A204.1 (cell line): ENCODE results near the gene TEX14.
"Not testable (repeated sequence)": the region's sequence is repeated elsewhere in the genome, so short reads cannot be mapped to it uniquely, and the experiment has no call there.

ENCODE experiments used
- FAIRE-seq: peaks from 2 replicates; lab custom pipeline; 2012; peaks lifted over from hg19 to GRCh38; lab: Jason Lieb, UNC

Gene TEX14

DNA sequence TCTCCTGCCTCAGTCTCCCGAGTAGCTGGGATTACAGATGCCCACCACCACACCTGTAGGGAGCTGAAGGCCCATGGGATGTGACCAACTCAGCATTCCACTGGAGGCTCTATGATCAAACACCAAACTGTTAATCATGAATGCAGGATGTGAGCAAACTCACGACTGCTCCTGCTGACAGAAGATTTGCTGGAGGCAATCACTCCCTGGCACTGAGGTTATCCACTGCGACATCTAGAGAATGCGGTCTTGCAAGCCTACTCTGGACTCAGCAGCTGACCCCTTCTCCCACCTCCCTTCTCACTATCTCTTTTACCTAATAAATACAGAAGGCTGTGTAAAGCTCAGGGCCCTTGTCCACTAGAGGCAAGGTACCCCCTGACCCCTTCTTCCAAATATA lies 4.9 kb downstream of the TEX14 start:
- FAIRE-seq = no peak

DNA sequence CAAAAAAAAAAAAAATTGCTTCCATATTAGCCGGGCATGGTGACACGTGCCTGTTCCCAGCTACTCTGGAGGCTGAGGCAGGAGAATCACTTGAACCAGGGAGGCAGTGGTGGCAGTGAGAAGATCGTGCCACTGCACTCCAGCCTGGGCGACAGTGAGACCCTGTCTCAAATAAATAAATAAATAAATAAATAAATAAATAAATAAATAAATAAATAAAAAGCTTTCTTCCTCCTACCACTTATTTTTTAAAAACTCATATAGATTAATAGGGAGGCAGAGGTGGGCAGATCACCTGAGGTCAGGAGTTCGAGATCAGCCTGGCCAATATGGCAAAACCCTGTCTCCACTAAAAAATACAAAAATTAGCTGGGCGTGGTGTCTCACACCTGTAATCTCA lies 7.4 kb downstream of the TEX14 start:
- FAIRE-seq = not testable (repeated sequence)

DNA sequence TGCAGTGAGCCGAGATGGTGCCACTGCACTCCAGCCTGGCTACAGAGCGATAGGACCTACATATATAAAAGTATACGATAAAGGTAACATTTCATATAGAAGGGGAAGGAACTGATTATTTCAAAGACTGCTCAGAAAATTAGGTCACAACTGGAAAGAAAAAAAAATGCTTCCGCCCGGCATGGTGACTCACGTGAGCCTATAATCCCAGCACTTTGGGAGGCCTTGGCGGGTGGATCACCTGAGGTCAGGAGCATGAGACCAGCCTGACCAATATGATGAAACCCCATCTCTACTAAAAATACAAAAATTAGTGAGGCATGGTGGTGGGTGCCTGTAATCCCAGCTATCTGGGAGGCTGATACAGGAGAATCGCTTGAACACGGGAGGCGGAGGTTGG lies 7.8 kb downstream of the TEX14 start:
- FAIRE-seq = no peak

DNA sequence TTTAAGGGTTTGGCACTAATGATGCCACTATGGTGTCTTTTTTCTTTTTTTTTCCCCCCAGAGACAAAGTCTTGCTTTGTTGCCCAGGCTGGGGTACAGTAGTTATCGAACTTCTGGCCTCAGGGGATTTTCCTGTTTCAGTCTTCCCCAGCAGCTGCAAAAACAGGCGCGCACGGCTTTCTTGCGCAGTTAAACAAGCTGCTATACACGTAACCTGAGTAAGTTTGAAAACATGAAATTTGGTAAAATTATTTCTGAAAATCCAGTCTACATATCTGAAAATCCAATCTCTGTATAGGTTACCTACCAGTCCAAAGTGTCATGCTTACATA lies 11.8 kb downstream of the TEX14 start:
- FAIRE-seq = no peak

DNA sequence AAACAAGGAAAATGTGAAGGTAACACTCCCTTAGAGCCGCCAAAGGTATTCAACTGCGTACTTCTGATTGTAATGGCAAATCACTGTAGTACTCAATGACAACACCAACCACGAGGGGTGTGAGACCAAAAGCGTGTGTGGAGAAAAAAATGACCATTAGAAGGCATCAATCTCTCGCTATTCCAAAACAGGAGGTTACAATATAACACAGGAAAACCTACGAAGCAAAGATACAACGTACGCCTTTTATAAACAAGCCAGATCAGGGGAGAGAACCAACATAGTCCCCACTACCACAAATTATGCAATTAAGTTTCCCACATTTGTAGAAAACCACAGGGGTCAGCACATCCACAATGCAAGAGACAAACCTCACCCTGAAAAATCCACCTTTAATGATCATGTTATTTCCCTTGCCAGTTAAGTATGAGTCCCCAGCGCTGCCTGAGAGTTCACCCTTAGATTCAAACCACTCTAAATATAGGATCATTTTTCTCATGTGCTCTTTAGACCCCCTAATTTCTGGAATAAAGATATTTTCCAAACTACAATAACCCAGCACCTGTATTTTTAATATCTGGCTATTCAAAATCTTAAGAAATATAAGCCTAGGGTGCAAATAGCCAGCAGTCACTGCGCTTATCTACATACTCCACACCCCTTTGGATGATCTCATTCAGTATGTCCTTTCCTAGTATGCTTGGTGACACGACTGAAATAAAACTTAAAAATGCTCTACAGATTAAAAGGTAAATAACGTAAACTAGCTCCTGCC lies 12.4 kb downstream of the TEX14 start:
- FAIRE-seq = no peak

DNA sequence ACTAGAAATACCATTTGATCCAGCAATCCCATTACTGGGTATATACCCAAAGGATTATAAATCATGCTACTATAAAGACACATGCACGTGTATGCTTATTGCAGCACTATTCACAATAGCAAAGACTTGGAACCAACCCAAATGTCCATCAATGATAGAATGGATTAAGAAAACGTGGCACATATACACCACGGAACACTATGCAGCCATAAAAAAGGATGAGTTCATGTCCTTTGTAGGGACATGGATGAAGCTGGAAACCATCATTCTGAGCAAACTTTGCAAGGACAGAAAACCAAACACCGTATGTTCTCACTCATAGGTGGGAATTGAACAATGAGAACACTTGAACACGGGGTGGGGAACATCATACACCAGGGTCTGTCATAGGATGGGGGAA lies 13.6 kb downstream of the TEX14 start:
- FAIRE-seq = not testable (repeated sequence)

DNA sequence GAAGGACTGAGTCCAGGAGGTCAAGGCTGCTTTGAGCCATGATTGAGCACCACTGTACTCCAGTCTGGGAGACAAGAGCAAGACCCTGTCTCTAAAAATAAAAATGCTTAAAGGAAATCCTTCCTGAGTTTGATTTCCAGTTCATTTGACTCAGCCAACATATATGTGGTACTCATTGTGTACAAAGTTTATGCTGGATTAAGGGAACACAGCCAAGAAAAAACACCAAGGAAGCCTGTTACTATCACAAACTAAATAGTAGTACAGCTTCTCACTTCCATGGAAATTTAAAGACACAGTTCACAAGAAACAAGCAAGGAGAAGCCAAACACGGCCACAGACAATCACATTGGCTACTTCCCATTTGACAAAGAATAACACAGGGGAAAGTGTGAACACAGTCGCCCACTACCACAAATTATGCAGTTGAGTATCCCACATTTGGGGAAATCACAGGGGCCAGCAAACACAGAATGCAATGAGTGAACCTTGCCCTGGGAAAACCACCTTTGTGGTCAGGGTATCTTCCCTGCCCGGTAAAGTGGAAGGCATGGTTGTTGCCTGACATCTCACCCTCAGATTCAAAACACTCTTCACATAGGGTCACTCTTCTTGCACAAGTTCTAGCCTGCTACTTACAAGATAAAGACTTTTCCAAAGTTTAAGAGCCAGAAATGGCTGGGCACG lies 14.5 kb downstream of the TEX14 start:
- FAIRE-seq = no peak

DNA sequence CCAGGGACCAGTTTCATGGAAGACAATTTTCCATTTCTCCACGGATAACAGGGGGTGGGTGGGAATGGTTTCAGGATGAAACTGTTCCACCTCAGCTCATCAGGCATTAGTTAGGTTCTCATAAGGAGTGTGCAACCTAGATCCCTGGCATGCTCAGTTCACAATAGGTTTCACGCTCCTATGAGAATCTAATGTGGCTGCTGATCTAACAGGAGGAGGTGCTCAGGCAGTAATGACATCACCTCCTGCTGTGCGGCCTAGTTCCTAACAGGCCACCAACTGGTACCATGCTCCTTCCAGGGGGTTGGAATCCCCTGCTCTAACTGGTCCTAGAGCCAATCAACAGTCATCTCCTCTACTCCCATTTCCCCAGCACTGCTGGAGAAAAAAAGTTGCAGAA lies 19.9 kb downstream of the TEX14 start:
- FAIRE-seq = no peak

DNA sequence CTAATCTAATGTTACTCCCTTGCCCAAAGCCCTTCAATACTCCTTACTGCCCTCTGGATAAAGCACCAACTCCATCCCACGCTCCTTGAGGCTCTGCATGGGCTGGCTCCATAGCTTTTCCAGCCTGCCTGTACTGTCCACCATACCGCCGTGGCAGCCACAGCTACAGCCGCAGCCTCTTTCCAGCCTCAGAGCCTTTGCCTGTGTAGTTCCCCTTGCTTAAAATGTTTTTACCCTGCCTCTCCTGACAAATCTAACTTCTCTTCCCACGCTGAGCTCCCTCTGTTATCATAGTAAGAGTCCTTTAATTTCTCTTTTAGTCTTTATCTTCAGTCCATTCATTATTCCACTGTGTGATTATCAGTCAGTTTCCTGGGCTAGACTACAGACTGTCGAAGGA lies 22.0 kb downstream of the TEX14 start:
- no peak for FAIRE-seq

DNA sequence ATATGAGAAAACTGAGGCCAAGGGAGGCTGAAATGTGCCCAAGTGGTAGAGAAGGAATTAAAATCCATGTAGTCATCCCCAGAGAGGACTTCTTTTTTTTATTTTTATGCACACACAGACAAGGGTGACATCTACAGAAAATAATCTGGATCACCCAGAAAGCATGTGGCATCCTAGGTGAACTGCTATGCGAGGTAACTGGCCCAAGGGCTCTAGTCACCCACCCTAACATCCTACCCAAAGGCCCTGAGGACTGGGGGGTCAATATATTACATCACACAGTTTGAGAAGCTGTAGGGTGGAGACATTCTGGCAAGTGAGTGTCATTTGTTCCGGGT lies 23.3 kb downstream of the TEX14 start:
- FAIRE-seq = no peak

DNA sequence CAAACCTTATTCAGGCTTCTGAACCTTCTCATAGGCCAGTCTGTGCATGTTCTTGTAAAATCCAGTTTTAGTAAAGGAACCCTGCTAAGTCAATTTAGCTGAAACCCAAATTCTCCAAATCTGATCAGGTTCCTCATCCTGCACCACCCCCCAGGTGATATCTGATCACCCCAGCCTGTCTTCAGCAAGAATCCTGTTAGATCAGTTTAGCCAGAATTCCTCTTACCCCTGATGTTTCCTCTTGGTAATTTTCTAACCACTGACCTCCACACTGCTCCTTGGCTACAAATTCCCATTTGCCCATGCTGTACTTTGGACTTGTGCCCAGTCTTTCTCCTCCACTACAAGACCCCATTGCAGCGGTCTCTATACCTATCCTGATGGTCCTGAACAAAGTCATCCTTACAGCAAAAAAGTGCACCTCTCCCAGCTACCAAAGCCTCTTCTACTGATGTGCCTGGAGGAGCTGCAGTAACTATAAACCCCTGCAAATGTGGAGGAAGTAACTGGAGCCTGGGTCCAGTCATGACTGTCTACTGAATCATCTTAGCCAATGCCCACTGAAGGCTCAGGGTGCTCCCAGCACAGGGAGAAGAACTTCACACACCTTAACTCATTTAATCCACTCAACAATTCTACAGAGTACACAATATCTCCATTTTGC lies 23.8 kb downstream of the TEX14 start:
- FAIRE-seq = no peak

DNA sequence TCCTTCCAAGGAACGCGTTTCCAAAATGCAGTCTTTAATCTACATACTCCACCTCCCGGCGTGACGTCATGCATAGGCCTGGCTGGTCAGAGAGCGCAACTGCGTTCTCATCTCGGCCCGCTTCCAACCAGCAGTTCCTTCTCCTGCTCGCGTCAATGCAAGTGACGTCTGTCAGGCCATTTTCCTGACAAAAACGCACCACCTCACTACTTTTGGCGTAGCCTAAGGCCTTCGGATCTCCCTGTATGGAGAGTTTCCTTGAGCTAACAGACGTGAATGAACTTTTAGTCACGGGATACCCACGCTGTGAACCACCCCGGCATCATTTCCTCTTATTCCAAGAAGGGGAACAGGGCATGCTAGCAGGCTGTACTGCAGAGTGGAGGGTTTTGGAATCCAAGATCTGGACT lies 25.0 kb downstream of the TEX14 start:
- FAIRE-seq = no peak

DNA sequence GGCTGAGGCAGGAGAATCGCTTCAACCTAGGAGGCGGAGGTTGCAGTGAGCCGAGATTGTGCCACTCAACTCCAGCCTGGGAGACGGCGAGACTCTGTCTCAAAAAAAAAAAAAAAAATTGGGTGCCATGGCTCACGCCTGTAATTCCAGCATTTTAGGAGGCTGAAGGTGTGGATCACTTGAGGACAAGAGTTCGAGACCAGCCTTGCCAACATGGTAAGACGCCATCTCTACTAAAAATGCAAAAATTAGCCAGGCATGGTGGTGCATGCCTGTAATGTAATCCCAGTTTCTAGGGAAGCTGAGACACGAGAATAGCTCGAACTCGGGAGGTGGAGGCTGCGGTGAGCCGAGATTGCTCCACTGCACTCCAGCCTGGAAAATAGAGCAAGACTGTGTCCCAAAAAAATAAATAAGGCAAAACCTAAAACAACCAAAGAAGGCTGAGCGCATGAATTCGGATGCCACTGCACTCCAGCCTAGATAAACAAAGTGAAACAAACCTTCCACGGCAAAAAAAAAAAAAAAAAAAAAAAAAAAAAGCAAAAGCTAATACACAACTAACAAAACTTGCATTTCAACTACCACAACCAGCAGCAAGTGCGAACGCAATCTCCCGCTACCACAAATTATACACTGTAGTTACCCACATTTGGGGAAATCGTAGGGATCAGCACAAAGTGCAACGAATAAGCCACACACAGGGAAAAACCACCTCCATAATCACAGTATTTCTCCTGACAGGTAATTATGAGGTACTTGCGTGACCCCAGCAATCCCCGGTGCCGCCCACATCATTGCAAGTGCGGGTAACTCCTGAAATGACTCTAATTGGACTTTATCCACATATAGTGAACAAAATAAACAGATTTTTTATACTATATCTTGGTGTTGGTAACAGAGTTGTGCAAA lies 25.6 kb downstream of the TEX14 start:
- FAIRE-seq = no peak

DNA sequence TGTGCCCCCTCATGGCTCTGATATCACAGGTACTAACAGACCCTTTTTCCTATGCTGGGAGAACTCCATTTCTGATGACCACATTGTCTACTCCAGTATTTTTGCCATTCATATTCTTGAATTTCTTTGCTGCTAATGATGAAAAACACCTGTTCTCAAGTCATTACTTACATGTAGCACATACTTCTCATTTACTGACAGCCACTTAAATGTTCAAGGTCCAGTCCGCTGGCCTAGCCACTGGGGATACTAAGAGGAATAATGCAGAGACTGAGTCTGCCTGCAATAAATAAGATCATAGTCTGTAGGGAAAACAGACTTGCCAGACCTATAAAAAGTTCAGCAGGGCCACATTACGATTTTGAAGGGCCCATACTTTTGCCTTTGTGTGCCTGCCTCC lies 27.5 kb downstream of the TEX14 start:
- no peak for FAIRE-seq

DNA sequence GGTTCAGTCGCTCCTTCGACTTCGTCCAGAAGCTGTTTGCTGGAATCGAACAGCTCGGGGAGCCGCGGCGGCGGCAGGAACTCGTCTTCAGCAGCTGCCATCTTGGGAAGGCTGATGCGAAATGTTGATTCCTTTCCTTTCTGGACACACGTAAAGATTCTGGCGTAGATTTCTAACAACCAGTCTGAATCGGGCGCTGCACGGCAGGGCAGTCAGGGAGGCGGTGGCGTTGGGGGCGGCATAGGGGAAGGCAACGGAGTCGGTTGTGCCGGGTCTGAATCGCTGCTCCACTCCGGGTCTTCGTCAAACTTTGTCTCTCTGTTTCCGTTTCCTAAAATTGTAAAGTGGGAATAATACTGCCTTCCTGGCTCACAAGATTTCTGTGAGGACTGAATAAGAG lies 30.3 kb downstream of the TEX14 start:
- FAIRE-seq = no peak

DNA sequence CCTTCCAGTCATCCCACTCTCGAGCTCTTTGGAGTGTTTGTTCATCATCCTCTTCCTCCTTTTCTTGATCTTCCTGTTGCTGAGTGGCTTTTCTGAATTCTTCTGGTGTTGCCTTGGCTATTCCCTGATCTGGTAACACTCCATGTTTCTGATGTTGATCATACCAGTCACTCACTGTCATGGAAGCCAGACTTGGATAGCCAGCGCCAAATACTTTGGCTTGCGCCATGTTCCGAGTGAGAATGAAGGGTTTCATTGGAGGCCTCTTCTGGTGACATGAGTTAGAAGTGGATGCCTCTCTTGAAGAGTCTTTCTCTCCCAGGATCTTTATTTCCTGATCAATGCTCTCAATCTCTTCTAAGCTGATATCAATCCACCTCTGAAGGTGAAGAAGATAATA lies 31.2 kb downstream of the TEX14 start:
- no peak for FAIRE-seq

DNA sequence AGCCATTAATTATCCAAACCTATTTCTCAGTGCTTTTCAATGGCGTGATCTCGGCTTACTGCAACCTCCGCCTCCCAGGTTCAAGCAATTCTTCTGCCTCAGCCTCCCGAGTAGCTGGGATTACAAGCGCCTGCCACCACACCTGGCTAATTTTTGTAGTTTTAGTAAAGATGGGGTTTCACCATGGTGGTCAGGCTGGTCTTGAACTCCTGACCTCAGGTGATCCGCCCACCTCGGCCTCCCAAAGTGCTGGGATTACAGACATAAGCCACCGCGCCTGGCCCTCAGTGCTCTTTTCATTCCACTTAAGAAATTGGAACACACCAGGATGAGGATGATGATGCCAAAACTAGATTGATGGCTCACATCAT lies 32.1 kb downstream of the TEX14 start:
- not testable (repeated sequence) for FAIRE-seq

DNA sequence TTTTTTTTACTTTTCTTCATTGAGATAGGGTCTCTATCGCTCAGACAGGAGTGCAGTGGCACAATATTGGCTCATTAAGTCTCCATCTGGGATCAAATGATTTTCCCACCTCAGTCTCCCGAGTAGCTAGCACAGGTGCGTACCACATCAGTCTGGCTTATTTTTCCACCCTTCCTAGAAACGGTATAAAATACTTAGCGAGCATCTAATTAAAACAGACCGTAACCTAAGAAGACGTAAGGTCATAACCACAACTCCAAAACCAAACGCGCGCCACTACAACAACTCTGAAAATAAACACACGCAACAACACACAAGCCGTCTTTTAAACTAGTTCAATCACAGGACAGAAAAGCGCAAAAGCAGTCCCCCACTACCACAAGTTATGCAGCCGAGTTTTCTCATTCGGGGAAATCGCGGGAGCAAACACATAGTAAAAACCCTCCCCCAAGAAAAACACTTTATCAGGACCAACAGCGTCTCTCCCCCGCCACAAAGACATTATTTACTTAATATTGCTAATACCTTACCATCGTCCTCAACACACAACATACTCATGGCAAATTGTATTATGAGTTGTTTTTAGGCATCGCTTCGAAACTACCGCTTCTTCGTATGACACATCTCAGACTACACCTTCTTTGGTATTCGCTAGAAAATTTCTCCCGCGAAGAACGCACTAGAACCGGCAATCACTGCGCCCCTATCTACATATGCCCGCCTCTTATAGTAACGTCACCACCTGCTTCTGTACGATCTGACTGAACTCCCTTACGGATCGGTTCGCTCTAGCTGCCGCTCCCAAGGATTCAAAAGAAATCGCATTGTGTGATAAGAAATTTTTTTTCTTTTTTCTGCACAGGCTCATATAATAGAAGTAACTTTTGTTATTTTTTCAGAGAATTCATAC lies 32.8 kb downstream of the TEX14 start:
- peak; percentile 57 for FAIRE-seq

DNA sequence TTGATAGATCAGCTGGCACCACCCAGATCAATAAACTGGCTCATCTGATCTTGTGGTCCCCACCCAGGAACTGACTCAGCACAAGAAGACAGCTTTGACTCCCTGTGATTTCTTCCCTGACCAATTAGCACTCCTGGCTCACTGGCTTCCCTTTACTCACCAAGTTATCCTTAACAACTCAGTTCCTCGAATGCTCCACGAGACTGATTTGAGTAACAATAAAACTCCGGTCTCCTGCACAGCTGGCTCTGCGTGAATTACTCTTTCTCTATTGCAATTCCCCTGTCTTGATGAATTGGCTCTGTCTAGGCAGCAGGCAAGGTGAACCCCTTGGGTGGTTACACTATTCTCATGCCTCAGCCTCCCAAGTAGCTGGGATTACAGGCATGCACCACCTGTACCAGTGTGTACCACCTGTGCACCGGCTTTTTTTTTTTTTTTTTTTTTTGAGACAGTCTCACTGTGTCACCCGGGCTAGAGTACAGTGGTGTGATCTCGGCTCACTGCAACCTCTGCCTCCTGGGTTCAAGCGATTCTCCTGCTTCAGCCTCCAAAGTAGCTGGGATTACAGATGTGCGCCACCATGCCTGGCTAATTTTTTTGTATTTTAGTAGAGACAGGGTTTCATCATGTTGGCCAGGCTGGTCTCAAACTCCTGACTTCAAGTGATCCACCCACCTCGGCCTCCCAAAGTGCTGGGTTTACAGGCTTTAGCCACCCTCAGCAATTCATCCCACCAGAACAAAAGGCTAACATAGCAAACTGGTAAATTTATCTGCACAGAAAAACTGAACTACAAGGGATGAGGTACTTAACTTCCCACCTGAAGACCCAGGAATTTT lies 33.7 kb downstream of the TEX14 start:
- not testable (repeated sequence) for FAIRE-seq

DNA sequence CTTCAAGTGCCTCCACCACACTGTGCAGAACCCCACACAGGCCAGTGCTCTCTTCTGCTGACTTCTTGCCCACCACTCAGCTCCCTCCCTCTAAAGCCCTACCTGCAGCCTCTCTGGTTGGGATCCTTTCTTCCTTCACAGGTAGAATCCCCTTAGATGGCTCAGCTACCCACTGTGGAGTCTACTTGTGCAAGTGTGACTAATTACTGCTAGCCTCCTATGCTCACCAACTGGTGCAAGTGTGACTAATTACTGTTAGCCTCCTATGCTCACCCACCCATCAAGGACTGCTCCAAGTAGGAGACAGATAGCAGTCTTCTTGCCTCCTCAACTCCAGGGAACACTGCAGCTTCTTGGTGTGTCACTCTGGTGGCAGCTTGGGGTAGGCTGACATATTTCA lies 43.6 kb downstream of the TEX14 start:
- no peak for FAIRE-seq

DNA sequence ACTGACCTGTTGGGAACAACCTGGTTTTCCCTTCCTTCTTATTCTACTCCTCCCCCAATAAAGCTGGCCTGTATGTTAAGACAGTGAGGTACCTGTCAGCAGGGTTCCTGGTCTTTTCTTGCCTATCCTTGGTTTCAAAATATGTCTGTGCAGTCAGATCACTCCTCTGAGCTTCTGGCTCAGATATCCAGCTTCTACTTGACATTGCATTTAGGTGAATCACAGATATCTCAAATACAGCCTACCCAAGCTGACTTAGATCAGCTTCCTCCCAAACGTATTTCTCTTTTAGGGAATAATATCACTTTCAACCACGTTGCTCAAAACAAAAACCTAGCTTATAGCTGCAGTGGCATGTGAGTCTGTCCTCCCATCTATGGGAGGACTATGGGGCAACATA lies 48.7 kb downstream of the TEX14 start:
- no peak for FAIRE-seq
